ENCODE measurements around the gene CLK2.
"Not testable (repeated sequence)": the region's sequence is repeated elsewhere in the genome, so short reads cannot be mapped to it uniquely, and the experiment has no call there.

Gene CLK2

DNA sequence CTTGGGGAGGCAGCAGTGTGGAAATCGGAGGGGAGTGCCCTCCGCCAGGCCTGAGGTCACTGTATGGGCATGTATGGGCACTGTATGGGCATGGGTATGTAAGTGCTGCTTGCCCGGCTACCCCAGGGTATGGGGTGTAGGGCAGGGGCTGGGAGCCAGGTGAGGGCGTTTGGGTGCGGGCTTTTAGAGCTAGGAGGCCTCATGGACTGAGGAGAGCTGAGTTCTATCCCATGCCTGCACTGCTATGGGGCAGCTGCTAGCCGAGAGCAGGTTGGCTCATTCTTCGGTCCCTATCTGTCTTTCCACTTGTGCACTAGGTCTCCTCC, 22.6 kb upstream of the CLK2 start:
- no peak for DNase-seq

DNA sequence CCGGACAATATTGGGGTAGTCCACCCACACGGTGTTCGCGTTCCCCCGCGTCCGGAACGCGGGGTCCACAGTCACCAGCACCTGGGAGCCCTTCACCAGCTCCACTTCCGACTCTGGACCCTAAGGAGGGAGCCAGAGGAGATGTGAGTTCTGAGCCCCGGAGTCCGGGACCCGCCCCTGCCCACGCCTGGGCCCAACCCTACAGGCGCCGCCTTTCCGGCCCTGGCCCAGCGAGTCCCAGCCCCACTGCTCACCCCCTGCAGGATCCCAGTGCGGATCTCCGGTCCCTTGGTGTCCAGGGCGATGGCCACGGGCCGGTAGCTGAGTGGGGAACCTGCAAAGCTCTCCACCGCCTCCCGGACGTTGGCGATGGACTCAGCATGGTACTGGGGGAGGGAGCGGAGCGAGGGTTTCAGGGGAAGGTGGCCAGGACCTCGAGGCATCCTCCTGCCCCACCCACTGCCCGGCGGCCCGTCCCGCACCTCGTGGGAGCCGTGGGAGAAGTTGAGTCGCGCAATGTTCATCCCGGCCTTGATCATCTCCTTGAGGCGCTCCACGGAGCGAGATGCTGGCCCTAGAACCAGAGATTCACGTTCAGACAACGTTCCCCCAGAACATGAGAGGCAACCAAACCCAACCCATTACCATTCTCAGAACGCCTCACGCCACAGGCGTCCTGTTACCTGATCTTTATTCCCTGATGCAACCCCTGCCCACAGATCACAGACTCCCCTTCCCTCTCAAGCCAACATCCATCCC, 22.1 kb upstream of the CLK2 start:
- DNase-seq, result no peak

DNA sequence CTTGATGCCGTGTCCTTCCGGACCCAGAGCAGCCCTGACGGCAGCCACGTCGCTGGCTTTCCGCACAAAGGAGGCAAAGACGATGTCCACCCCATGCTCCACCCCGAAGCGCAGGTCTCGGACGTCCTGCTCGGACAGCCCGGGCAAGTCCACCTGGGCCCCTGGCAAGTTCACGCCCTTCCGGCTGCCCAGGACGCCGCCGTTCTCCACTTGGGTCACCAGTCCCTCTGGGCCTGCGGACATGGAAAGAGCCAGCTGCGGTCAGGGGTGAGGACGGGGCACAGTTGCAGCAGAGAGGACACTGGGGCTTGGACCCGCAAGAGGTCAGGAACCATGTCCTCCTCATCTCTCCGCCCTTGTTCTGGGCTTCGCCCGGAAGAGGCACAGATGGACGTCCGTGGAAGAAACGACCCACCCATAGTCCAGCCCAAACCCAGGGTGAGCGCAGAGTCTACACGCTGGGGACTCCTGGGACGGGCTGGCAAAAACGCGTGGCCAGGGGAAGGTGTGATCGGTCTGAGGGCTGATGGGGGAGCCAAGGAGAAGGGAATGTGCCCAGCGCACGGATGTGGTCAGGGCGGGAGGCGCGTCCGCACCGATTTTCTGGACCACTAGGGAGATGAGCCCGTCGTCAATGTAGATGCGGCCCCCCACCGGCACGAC, 21.3 kb upstream of the CLK2 start:
- no peak for DNase-seq

DNA sequence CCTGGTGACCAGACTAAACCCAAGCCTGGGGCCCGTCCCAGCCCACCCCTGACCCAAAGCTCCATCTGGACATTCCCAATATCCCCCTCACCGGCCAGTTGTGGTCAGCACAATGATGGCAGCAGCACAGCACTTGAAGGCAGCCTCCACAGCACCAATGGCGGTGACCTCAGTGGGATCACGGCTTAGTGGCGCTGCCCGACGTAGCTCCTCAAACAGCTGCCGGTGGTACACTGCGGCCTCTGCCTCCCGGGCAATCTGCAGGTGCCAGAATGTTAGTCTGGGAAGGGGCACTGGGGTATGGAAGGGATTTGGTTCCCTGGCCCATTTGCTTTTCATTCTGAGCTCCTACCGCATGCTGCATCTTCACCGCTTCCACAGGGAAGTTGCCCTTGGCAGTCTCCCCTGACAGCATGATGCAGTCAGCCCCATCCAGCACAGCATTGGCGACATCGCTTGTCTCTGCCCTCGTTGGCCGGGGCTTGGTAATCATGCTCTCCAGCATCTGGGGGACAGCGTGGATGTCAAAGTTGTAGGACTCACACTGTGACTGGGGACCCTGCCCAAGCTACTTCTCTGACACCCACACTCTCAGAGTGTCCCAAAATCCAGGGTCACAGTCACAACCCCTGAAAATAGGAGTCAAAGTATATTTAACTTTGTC, 19.9 kb upstream of the CLK2 start:
- DNase-seq, result no peak

DNA sequence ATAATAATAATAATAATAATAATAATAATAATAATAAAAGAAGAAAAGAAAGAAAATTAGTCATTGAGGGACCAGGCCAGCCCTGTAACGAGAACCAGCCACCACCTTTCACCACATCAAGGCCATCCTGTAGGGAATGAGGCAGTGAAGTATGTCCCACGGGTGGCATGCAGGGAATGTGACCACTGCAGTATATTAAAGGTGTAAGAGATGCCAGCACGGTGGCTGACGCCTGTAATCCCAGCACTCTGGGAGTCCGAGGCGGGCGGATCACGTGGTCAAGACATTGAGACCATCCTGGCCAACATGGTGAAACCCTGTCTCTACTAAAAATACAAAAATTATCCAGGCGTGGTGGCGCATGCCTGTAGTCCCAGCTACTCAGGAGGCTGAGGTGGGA, 17.7 kb upstream of the CLK2 start:
- DNase-seq, result not testable (repeated sequence)

DNA sequence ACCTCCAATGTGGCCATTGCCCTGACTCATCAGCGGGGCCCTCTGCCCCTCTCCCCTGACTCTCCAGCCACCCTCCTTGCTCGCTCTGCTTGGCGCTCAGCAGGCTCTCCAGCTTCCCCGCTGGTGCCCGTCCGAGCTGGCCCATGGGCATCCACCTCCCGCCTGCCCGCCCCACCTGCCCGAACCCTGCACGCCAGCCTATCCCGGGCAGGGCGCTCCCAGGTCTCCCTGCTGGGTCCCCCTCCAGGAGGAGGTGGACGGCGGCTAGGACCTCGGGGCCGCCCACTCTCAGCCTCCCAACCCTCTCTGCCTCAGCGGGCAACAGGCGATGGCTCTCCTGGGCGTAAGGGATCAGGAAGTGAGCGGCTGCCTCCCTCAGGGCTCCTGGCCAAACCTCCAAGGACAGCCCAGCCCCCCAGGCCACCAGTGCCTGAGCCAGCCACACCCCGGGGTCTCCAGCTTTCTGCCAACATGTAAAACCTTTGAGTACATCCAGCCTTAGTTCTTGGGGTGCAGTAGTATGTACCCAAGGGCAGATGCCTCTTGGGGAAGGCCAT, 14.8 kb upstream of the CLK2 start:
- no peak for DNase-seq

DNA sequence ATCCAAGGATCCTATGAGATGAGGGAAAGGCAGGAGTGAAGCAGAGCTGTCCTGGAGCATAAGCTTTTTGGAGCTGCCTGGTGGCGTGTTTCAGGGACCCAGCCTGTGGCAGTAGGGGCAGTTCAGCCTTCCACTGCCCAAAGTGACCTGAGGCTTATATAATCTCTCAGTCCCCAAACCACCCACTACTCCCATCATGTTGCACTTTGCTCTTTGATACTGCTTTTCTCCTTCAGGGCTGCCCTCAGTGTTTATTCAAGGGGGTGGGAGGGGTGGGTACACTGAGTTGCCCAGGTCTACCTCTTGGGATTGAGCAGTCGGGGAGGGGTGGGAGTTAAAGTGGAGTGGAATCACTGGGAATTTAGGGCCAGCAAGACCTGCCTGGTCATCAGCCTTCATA, 13.2 kb upstream of the CLK2 start:
- no peak for DNase-seq

DNA sequence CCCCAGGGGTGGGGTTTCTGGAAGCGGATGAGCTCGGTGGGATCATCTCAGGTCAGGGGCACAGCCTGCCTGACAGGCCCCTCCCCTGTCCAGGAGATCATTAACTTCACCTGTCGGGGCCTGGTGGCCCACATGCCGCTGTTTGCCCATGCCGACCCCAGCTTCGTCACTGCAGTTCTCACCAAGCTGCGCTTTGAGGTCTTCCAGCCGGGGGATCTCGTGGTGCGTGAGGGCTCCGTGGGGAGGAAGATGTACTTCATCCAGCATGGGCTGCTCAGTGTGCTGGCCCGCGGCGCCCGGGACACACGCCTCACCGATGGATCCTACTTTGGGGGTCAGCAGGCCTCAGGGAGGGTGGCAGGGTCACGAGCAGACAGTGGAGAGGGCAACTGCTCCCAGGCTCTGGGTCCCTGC, 12.3 kb upstream of the CLK2 start:
- no peak for DNase-seq

DNA sequence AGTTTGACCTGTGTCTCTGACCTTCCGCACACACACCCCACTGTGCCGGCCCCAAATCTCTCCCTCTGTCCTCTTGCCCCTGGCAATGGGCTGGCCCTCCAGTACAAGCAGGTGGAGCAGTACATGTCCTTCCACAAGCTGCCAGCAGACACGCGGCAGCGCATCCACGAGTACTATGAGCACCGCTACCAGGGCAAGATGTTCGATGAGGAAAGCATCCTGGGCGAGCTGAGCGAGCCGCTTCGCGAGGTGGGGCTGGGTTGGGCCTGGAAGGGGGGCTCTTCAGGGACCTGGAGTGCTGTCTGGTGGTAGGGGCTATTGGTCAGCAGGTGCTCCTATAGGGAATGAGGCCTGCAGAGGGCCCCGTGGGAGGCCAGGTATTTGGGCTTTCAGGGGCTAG, 11.8 kb upstream of the CLK2 start:
- DNase-seq, result no peak

DNA sequence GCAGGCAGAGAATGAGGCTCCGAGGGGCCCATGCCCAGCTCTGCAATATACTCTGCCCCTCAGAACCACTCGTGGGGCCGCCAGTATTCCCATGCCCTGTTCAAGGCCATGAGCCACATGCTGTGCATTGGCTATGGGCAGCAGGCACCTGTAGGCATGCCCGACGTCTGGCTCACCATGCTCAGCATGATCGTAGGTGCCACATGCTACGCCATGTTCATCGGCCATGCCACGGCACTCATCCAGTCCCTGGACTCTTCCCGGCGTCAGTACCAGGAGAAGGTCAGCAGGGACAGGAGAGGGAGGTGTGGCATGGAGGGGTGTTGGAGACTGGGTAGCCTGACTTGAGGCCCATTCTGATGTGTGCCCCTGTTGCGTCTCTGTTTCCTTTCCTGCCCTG, 11.2 kb upstream of the CLK2 start:
- DNase-seq, result no peak

DNA sequence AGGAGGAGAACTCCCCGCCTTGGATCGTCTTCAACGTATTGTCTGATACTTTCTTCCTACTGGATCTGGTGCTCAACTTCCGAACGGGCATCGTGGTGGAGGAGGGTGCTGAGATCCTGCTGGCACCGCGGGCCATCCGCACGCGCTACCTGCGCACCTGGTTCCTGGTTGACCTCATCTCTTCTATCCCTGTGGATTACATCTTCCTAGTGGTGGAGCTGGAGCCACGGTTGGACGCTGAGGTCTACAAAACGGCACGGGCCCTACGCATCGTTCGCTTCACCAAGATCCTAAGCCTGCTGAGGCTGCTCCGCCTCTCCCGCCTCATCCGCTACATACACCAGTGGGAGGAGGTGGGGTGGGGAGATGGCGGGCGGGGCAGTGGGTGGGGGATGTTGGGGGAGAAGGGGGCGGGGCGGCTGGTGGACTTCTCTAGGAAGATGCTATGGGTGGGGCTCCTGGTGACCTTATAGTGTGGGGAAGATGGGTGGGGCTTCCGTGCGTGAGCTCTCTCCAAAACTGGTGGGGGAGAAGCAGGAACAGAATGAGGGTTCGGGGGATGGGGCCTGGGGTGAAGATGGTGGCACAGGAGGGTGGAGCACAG, 9.3 kb upstream of the CLK2 start:
- DNase-seq, result no peak

DNA sequence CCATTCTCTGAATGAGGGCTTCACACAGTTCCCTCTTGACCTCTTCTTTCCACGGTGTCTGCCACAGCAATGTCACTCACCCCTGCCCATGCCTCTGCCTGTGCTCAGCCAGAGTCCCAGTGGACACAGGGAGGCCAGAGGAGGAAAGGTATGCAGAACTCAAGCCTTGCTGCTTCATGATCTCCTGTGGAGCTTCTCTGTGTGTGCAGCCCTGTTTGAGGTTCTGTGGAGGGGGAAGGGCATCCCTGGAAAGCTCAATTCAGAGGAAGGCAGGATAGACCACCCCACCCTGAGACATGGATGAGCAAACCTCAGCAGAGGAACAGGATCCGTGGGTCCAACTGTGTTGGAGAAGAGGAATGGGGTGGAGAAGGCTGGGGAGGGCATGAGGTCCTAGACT, 6.0 kb upstream of the CLK2 start:
- DNase-seq, result no peak

DNA sequence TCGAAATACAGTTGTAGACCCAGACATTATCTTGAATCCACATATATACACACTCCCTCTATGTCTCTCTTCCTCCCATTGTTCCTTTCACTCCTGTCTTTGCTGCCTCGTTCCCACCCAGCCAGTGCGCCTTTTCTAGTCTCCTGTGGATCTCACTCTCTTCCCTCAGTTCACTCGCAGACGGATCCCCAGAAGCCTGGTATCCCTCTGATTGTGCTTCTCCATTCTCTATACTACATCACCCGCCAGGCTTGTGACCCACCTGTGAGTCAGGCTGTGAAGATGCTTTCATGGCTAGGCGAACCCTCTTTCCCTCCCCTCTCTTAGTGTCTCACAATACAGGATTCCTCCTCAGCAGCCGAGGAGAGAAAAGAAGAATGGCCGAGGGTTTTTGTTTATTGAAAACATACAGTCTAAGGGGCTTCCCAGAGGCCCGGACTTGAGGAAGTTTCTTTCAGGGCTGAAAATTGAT, 5.4 kb upstream of the CLK2 start:
- no peak for DNase-seq

DNA sequence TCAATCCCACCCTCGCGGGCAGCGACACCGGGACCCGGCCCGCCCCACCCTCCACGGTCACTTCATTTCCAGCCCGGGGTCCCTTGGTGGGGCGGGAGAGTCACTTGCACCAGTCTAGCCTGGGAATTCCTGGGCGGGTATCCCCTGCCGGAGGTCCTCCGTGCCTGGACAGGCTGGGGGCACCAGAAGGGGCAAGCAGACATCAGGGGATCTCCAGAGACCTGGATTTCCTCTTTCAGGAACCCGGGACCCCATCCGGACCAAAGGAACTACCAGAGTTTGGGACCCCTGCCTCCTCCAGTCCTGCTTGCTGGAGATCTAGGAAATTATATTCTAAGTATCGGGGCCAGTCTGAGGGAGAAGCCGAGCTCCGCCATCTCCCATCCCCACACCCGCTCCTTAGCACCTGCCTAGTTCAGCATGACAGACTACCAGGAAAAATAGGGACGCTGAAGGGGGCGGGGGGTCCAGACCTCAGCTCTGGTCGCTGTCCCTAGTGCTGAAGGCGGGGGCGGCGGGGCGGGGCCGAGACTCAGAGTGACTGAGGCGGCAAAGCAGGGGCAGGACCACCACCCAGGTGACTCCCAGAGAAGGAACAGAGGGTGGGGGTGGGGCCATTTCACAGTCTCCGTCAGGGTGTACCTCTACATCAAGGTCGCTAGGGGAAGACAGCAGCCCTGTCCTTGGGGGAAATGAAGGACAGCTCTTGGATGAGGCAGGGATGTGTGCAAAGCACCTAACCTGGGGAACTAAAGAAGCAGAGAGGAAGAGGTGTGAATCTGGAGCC, 4.8 kb upstream of the CLK2 start:
- peak; percentile 89 for DNase-seq

DNA sequence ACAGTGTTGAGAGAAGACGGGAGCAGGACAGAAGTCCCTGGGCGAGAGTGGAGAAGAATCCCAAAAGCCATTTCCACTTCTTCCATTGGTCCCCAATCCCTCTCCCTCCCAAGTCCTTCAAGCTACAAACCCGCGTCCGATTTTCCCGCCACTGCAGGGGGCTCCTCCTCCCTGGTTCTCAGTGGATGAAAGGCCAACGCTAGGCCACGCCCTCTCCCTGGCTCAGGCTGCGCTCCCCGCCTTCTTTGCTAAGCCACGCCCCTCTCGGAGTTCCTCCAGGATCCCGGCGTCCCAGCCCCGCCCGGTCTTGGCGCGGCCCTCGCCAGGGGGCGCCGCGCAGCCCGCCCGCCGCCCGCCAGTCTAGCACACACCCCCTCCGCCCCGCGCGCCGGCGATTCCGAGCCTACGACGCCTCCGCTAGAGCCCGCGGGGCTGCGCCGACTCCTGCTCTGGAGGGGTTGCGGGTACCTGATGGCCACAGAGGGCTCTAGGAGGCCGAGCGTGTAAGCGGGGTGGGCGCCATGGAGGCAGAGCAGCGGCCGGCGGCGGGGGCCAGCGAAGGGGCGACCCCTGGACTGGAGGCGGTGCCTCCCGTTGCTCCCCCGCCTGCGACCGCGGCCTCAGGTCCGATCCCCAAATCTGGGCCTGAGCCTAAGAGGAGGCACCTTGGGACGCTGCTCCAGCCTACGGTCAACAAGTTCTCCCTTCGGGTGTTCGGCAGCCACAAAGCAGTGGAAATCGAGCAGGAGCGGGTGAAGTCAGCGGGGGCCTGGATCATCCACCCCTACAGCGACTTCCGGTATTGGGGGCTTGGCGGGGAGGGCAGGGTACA, 4.0 kb upstream of the CLK2 start, which contains the start of gene HCN3:
HCN3 (plus strand) TSS at position 394 of the 832 bp plus-strand sequence; CDS start at position 522, 128 bp downstream.
- peak; percentile 99 for DNase-seq

DNA sequence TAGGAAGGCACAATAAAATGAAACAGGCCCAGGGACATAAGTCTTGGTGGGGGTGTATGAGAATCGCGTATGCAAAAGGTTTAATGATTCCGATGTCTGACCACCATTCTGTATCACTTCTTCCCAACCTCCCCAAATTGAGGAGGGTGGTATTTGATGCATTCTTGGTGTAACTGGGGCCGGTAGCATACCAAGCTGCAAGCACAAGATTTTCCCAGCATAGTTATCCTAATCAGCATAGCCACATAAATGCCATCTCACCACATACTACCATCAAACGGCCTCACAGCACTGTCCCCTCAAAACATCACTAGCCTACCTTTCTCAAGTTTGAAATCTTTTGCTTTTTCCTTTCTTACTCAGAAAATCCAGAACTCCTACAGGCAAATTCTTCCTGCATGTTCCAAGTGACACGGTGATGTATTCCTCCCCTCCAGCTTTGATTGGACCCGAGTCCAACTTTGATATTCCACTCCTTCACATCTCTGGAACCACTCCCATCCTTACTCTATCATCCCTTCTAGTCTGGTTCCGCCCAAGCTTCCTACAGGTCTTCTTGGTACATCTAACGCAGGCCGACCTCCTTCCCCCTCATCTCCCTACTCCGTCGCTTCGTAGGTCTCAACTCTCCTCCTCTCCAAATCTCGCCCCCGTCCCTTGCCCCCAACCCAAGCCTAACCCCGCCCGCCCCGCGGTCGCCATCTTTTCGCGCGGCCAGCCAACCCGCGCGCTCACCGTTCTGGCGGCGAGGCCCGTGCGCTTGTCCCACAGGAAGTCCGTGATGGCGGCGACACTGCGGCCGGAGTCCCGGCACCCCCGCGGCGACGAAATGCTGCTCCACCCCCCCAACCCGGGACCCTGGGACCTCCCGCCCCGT, 600 bp downstream of the CLK2 start:
- DNase-seq, result peak; percentile 80

DNA sequence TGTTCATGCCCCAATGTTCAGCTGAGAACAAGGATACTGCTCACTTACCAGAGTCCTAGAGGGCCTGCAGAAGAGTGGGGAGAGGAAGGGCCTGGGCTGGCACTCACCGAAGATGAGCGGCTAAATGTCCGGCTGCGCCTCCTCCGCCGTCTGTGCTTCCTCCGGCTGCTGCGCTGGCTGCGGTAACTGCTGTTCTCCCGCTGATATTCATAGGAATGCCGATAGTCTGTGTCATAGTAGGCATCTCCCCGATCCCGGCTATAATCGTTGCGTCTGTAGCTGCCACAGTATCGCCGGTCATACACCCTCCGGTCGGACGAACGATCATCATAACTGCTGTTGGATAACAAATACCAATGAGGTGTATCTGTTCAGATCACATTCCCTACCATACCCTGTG, 3.9 kb downstream of the CLK2 start:
- DNase-seq, result no peak

DNA sequence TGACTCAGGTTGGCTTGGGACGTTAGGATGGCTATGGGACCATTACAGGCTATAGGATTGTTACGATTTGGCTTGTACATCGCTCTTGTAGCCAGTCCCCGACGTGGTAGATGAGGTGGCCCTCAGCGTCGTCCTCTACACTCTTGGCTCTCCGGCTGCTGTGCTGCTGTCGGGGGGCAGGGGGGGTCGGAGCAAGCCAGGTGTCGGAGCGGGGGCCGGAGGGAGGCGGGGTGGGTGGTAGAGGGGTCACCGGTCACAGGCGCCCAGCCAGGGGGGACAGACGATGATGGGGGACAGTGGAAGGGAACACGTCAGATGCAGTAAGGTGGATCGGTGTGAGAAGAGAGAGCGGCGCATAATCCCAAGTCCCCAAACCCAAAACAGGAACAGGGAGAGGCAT, 4.7 kb downstream of the CLK2 start:
- no peak for DNase-seq

DNA sequence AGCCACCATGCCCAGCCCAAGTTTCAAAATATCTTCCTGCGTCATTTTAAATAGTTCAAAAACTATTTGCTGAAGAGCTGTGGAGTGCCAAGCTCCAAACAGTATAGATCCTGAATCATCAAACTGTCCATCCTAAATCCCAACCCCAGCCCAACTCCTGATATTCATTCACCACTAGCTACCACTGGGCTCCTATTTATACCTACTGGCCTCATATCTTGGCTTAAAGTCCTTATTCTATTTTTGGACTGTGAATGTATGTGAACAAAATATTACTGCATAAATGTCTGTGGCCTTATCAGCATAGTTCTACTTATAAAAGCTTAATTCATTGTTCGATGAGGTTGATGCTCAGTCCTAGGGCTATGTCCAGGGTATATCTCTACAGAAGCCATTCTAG, 5.9 kb downstream of the CLK2 start:
- DNase-seq, result no peak

DNA sequence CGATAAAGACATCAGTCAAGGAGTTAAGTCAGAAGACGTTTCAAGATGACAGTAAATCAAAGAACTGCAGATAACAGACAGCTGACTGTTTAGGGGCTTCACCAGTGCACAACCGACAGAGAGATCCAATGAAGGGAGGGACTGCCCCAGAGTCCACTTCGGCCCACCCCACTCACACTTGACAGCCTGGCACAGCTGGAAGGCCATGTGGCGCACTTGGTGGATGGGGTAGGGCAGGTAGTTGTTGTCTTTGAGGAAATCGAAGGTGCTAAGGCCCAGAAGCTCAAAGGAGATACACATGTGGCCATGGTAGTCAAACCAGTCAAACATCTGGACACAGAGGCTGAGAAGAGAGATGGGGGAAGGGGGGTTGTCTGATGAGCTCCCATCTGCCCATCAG, 6.8 kb downstream of the CLK2 start:
- DNase-seq, result no peak

DNA sequence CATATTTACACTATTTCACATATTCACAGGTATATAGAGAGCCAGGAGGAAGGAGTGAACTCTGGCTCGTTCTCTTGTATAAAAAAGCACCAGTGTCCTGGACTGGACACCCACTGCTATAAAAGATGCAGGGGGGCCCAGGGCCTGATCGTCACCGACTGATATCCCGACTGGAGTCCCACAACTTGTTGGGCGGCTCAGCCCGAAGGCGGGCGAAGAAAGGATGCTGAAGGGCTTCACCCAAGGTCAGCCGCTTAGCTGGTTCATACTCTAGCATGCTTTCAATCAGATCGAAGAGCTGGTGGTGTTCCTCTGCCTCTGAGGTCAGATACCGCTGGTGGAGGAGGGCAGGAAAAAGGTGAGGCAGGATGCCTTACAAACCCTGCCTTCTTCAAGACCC, 10.2 kb downstream of the CLK2 start:
- no peak for DNase-seq
